Stimulated activated CD8-positive, alpha-beta memory T cell treated with anti-CD3 and anti-CD28 coated beads, Interleukin-12 subunit alpha, Interleukin-12 subunit beta, amount 100 ng/mL, for 24 hours (primary cell): ENCODE measurements around the gene ADAMTS17.
"Not testable (repeated sequence)": the region's sequence is repeated elsewhere in the genome, so short reads cannot be mapped to it uniquely, and the experiment has no call there.

ENCODE experiments used
- DNase-seq: peaks from one replicate; pipeline ENCODE4 v3.0.0-alpha.2; 2020; ENCODE audit errors: extremely low read depth

ADAMTS17 gene

DNA sequence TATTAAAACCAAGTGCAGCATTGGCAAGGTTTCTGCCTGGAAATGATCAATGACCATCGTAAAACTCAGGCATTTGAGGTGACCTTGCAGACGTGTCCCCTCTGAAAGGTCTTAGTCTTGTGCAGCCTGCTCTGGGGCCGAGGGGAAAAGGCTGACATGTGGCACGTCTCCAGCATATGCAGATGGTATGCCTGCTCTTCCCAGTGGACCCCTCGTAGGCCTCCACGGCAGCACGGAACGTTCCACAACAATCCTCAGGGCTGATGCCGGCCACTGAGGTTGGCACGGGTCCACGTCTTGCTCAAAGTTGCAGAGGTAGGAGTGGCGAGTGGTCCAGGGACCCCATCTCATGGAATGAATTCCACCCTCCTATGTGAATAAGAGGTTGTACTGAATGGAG, 361.0 kb downstream of the ADAMTS17 start:
- no peak for DNase-seq

DNA sequence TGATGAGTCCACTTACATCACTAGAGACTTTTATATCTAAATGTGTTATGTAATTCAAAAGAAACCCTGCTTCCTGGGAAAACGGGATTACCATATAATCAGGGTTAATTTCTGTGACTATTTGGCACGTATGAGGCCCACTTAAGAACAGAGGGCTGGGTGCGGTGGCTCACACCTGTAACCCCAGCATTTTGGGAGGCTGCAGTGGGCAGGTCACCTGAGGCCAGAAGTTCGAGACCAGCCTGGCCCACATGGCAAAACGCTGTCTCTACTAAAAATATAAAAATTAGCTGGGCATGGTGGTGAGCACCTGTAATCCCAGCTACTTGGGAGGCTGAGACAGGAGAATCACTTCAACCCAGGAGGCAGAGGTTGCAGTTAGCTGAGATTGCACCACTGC, 361.9 kb downstream of the ADAMTS17 start:
- not testable (repeated sequence) for DNase-seq

DNA sequence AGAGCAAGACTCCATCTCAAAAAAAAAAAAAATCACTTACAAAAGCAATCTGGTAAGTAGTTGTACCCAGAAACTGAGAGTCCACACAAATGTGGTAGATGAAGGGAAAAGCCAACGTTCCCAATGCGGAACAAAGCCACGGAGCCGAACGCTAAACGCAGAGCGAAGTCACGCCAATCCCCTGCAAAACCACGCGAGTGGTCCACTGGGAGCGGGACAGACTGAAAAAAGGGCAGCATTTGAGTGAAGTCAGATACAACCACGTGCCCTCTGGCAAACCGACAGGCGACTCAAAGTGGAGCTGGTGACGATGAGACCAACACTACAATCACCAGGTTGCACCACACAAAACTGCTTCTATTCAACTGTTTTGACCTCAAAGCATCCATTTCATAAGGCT, 362.4 kb downstream of the ADAMTS17 start:
- DNase-seq = no peak

DNA sequence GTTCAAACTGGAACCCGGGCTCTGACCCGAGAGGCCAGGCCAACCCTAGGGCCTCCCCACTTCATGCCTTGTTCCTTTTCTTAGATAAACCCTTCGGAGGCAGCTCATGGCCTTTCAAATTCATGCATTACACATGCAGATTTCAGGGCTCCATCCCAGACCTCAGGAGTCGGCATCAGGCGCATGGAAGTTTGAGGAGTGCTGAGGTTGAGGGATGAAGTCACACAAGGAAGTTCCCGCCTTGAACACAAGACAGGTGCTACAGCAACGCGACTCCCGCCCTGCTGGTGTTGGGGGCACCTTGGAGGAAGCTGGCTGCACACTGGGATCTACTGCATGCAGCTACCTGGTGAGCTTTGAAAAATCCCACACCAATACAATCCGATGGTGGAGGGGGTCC, 363.3 kb downstream of the ADAMTS17 start:
- no peak for DNase-seq

DNA sequence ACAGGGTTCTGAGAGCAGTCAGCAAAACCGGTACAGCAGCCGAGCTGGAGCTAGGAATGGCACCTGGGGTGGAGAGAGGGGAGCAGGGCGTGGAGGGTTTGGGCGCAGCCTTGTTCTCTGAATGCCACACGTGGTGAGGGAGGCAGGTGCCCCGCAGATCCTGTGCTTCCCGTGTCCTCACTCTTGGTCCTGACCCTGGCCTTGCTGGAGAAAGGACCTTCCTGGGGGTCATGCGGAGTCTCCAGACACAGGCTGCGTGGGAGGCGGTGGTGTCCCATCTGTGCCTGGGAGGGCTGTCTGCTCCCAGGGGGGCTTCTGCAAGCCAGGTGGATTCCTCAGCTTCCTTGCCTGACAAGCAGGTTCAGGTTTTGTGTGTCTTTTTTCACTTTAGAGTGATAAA, 363.8 kb downstream of the ADAMTS17 start:
- no peak for DNase-seq

DNA sequence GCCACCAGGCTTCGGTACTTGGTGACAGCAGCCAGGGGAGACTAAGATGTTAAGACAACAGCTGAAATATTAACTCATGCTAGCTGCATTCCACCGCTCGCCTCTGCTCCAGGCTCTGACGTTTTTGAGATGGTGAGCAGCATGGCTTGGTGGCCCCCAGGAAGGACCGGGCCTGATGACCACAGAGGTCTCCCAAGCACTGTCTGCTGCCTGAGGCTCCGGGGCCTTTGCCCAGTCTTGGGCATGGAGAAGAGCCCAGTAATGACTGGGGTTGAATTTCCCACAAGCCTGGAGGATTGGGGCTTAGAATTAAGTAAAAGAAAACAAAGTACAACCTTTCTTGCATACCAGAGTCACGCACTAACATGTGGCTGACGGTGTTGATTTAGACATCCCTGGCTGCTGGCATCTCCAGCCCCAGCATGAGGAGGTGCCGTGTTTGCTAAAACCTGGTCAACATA, 364.9 kb downstream of the ADAMTS17 start:
- no peak for DNase-seq

DNA sequence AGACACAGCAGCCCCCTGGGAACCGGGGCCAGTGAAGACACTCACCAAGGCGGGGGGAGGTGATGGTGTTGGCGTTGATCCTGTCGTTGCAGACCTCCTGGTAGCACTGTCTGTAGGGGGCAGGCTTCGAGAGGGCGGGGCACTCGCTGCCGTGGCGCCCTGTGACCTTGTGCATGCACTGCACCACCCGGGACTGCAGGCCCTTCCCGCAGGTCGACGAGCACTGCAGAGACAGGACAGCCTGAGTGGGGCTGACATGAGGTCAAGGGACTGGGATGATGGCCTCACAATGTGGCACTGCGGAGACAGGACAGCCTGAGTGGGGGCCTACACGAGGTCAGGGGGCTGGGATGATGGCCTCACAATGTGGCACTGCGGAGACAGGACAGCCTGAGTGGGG, 365.8 kb downstream of the ADAMTS17 start:
- no peak for DNase-seq

DNA sequence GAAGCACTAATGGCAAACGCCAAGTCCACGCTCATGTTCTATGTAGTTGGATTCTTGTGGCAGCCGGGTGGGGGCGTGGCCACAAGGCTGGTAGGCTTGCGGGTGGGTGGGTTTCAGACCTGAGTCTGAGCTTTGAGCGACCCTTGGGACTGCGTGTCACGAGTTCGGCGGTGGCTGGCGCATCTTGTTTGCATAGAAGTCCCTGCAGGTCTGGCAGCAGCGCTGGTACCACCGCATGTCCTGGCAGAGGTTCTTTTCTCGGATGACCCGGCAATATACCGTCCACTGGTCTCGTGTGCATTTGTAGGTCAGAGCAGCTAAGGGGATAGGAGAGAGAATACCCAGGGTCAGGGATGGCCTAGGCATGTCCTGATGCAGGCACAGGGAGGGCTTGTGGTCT, 367.5 kb downstream of the ADAMTS17 start:
- no peak for DNase-seq

DNA sequence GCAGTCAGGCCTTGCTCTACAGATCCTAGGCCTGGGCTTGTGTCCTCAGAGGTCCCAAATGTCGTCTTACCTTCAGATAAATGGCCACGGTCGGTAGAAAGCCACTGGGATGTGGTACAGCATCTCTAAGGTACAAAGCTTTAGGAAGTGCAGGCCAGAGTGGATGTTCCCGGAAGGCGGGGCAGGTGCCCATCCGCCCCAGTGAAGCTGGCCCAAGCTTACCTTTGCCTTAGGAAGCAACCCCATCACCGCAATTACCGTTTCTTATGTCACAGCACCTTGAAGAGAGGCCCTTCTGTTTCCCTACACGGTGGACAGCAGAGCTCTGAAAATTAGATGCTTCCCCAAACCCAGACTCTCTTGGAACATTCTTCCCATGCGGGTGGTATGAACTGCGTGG, 368.4 kb downstream of the ADAMTS17 start:
- DNase-seq = no peak

DNA sequence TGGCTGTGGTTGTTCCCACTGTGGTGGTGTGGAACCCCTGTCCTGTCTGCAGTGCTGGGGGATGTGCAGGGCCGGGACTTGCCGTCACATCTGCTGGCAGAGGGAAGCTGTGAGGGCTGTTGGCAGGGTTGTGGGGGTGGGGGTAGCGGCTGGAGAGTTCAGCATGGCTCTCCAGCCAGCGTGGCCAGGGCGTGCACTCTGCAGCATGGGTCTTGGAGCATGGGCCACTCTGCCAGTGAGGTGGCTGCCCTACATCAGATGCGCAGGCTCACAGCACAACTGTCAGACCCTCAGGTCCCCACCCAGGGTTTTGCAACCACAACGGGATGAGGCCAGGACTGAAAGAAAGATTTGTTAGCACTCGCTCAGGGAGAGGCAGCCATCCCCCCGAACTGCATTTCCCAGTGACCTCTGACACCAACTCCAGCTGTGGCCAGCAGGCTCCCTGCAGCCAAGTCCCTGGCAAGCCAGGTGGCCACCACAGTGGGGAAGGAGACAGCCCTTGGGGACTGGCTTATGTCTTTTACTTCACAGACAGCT, 370.8 kb downstream of the ADAMTS17 start:
- DNase-seq = no peak

DNA sequence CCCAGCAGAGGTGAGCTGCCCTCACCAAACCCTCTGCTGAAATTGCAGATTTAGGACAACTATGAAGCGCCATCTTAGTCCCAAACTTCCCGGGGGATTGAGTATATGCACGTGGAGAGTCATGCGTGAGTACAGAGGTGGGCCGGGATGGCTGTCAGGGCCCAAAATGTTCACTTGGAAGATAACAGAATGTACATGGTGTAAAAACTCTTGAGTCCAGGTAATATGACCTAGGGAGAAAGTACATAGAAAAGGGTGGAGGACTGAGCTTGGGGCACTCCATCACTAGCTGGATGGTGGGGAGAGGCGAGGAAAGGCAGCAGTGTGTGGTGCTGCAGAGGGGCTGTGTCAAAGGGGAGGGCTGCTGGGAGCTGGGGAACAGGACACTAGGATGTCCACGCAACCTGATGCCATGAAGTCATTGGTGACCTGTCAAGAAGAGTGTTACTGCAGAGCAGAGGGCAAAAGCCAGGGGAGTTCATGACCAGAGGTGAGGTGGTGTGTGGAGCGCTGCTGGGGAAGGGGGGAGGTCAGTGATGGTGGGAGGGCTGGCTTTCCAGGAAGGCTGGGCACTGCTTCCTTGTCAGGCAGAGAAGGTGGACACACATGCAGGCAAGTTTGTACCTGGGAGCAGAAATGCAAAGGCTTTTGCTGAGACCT, 372.4 kb downstream of the ADAMTS17 start:
- DNase-seq = no peak

DNA sequence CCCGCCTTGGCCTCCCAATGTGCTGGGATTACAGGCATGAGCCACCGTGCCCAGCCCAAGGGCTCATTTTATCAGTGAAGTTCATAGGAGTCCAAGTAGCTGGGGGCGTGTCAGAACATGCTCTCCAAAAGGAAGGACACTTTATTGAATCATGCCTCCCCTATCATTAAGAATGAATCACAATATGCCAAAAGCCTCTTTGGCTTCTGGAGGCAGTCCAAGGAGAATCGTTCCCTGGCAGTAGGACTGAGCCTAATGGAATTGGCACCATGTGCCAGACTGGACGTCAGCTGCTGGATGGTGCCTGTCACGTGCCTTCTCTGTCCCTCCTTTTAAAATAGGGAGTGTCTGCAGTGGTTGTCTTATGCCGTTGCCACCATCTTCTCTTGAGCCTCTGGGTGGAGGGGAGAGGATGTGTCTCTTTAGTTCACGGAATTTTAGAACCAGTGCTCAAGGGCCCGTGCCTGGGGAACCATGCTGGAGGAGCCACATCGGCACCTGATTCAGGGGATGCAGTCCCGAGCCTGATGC, 373.9 kb downstream of the ADAMTS17 start:
- no peak for DNase-seq

DNA sequence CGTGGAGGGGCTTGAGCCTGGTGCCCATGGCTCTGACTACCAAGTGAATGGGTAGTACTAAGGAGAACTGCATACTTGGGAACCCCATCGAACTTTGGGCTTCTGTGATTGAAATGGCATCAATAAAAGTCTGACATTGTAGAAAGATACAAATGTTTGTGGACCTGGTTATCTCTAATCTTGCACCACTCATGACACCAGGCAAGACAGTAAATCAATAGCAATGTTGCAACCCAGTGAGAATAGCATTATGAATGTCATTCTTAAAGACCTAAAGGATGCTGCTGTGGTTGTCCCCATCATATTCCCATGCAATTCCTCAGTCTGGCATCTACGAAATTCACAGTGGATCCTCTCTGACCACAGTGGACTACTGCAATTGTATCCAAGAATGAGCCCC, 375.0 kb downstream of the ADAMTS17 start:
- DNase-seq = no peak

DNA sequence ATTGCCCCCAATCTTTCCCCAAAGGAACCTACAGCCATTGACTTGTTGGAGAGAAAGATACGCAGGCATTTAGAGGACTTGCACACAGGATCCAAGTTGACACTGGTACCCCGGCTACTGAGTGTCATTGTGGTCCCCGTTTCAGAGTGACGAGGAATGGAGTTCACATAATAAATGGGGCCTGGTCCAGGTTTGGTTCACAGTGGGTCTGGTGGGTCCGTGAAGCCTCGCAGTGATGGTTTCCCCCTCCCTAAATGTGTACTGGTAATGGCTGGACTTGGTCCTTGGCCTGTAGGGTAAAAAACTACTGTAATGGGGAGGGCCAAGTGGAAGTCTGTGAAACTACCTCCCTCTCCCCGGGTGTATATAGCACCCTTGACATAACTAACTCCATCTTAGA, 376.4 kb downstream of the ADAMTS17 start:
- DNase-seq = no peak

DNA sequence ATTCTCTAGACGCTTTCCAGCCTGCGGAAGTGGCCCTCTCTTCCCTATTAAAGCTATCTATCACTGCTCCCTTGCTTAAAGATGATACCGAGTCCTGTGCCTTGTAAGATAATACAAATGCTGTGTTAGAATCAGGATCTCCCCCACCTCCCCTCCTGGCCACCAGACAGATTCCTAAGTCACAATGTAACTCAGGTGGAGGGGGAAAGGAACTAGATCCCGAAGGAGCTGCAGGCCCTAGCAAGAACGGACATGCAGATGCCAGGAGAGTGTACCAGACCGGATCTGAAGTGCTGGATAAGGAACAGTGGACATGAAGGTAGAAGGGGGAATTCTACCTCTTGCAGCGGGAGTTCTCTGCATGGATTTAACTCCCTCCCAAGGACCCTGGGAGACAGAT, 377.8 kb downstream of the ADAMTS17 start:
- DNase-seq = no peak

DNA sequence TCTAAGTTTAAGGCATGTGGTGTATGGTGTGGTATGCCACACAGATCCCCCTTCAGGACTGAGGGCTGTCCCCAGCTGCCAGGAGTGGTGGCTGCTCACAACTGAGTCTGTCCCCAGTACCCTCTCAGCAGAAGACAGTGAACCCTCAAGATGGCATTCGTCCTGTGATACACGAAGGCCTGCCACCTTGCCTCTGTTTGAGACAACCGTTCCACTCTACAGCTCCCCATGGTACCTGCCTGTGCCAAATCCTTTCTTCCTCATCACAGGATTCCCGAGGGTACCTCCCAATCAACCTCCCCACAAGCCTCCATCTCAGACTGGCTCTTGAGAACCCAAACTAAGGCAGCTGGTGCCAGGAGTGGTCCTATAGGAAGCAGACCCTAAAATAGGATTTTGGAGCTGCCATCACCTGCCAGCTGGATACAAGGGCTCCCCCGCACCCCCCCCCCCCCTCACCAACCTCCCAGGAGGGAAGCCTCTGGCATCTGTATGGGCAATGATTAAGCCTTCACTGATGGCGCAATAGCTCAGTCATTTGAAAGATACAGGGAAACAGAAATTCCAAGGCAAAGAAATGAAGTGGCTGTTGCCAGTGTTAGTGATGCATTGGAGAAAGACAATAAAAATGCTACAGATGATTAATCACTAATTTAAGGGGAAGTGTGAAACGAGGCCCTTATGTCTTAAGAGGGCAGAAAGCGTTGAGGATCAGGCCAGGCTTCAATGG, 378.5 kb downstream of the ADAMTS17 start:
- DNase-seq = no peak

DNA sequence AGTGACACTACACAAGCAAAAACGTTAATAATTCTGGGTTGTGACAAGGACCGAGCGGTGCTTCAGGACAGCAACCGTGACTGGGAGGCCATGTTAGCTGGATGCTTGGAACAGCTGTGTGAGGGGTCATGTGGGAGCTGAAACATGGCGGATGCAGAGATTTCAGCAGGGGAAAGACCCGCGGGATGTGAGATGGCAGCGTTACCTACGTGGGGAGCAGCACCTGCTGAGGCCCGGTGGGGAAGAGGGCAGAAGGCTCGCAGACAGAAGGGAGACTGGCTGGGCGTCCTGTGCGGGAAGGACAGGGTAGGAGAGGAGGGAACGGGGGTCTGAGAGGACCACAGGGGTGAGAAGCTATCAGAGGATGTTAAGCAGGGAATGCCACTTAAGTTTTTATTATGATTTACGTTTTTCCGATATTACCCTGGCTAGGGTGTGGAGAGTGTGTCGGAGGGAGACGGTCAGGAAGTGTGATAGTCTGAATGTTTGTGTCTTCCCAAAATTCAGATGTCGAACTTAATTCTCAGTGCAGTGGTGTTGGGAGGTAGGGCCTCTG, 379.7 kb downstream of the ADAMTS17 start:
- no peak for DNase-seq

DNA sequence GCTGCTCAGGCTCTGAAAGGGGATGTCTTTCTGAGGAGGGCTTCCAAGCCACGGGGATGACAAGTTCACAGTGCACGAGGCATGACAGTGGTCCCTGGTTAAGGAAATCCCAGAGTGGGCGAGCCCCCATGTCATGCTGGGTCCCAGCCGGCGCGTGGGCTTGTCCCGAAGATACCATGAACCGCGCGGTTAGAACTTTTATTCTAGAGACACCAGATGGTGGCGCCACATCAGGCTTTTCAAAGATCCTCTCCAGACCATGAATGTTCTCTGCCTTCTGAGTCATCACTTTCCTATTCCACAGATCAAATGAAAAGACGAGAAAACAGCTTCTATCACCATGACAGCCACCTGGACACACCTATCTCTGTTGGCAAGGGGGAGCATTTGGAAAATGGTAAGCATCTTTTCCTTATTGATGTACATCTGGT, 380.7 kb downstream of the ADAMTS17 start:
- no peak for DNase-seq

DNA sequence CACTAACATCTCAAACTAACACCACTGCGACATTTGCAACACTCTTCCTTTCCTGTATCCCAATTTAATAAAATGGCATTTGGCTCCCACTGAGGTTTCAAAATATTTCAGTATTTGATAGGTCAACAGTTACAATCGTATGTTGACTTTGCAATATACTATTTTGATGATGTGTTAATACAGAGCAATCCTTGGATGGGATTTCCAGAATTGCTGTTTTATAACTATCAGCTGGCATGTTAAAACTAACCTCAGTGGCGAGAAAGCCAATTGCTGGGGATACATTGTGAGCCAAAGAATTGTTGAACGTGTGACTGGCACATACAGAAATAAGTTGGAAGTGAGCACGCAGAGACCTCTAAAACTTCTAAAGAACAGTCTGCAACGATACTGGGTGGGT, 382.4 kb downstream of the ADAMTS17 start:
- DNase-seq = no peak

DNA sequence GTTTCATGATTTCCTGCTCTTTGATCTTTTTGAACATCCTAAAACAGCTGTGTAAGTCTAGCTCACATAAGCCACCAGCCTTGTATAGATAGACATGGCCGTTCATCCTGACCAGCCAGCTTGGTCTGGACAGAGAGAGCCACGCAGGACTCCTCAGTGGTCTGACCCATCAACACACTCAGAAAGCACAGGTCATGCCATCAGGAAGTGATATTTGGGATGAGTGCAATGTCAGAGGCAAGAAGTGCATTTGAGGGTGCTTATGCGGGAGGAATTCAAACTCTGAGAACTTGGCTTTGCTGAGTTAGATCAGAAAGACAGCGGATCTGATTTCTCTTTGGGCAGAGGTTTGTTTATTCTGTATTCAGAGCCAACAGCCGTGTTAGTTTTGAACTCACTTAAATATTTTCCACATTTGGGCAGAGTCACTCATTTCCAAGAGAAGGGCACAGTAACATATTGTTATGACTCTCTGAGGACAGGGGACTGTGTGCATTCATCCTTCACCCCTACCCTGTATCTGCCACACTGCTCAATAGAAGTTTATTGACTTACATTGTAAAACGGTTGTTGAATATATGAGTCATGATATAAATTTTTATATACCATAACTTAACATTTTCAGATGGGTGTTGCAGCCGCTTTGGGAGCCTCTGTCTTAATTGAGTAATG, 383.2 kb downstream of the ADAMTS17 start:
- DNase-seq = no peak

DNA sequence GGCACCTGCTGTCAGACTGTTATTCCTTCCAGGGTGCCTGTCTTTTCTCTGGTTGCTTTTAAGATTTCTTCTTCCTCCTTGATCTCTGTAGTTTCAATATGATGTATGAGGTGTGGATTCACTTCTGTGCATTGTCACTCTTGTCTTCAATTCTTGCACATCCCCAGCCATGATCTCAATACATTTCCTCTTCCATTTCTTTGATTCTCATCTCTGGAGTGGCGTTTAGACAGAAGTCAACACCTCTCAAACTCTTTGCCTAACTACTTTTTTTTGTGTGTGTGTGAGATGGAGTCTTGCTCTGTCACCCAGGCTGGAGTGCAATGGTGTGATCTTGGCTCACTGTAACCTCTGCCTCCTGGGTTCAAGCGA, 384.1 kb downstream of the ADAMTS17 start:
- no peak for DNase-seq
